Nephron progenitor cell (in vitro differentiated cells): ENCODE results near the gene SLC30A3.

ENCODE experiments used
- DNase-seq: peaks from one replicate; pipeline ENCODE4 v3.0.0; 2021
- H3K27ac Mint-ChIP-seq: 2 replicates; pipeline ENCODE4 v1.8.0; 2021; ENCODE audit warnings: mild to moderate bottlenecking, moderate library complexity, mixed read lengths
- H3K27me3 Mint-ChIP-seq: 2 replicates; pipeline ENCODE4 v1.8.0; 2021; ENCODE audit warnings: mild to moderate bottlenecking, low read depth, mixed read lengths; ENCODE audit not compliant: poor library complexity
- H3K36me3 Mint-ChIP-seq: 2 replicates; pipeline ENCODE4 v1.8.0; 2021; ENCODE audit warnings: low read depth, mixed read lengths
- H3K4me1 Mint-ChIP-seq: 2 replicates; pipeline ENCODE4 v1.8.0; 2021; ENCODE audit warnings: mixed read lengths
- H3K4me3 Mint-ChIP-seq: 2 replicates; pipeline ENCODE4 v1.8.0; 2021; ENCODE audit warnings: mild to moderate bottlenecking, moderate library complexity, mixed read lengths
- H3K9me3 Mint-ChIP-seq: 2 replicates; pipeline ENCODE4 v1.8.0; 2021; ENCODE audit warnings: mild to moderate bottlenecking, moderate library complexity, mixed read lengths
- CTCF ChIP-seq: fragments of 200-600 bp; sonication (generic); IDR thresholded peaks from 2 replicates; pipeline ENCODE4 v1.5.0; 2021; ENCODE audit warnings: antibody characterized with exemption

The SLC30A3 gene

GRCh38 chr2:27218614-27219013 lies 44.2 kb downstream of the SLC30A3 start:
- Mint-ChIP-seq H3K9me3 (no peaks in the 10 kb centered on the region), H3K4me1 (peaks cover 38% of the 10 kb centered on the region), H3K4me3 (peak overlapping the region; percentile 88), H3K27ac (no peak overlapping the region), H3K27me3 (peaks cover 5% of the 10 kb centered on the region), H3K36me3 (peaks cover 52% of the 10 kb centered on the region)
- TF ChIP-seq CTCF, result no peak
- DNase-seq, result no peak

GRCh38 chr2:27217173-27218121 lies 45.4 kb downstream of the SLC30A3 start, which contains the start of gene CAD:
CAD (plus strand) TSS chr2:27217369; CDS start chr2:27217552, 183 bp downstream.
- peak; percentile 92 for DNase-seq
- H3K4me1 Mint-ChIP-seq, result peaks cover 48% of the 10 kb centered on the region
- peak within 1 kb of the TSS; percentile 96 for H3K27ac Mint-ChIP-seq
- peaks cover 3% of the 10 kb centered on the region for H3K27me3 Mint-ChIP-seq
- peak within 1 kb of the TSS; percentile 88 for H3K4me3 Mint-ChIP-seq
- H3K36me3 Mint-ChIP-seq, result peaks cover 41% of the 10 kb centered on the region
- TF ChIP-seq CTCF, result no peak
- no peaks in the 10 kb centered on the region for H3K9me3 Mint-ChIP-seq

- TF ChIP-seq CTCF, result no peak
- Mint-ChIP-seq H3K27me3 (peaks cover 3% of the 10 kb centered on the region), H3K27ac (peak overlapping the region; percentile 19), H3K4me3 (peak overlapping the region; percentile 88), H3K36me3 (peaks cover 32% of the 10 kb centered on the region), H3K4me1 (peaks cover 48% of the 10 kb centered on the region), H3K9me3 (no peaks in the 10 kb centered on the region)
- DNase-seq, result no peak
Observed at GRCh38 chr2:27216416-27217137, 46.3 kb downstream of the SLC30A3 start.

- Mint-ChIP-seq H3K27me3 (peaks cover 3% of the 10 kb centered on the region), H3K4me1 (peaks cover 55% of the 10 kb centered on the region), H3K4me3 (no peak overlapping the region), H3K36me3 (peaks cover 19% of the 10 kb centered on the region), H3K9me3 (no peaks in the 10 kb centered on the region), H3K27ac (no peak overlapping the region)
- TF ChIP-seq CTCF, result no peak
- no peak for DNase-seq
Observed at GRCh38 chr2:27214941-27215340, 47.9 kb downstream of the SLC30A3 start.

- TF ChIP-seq CTCF, result no peak
Observed at GRCh38 chr2:27212626-27213471, 50.0 kb downstream of the SLC30A3 start.

More at GRCh38 chr2:27212626-27213471, 50.0 kb downstream of the SLC30A3 start:
- H3K4me3 Mint-ChIP-seq, result peak overlapping the region; percentile 99
- peaks cover 3% of the 10 kb centered on the region for H3K27me3 Mint-ChIP-seq
- peaks cover 62% of the 10 kb centered on the region for H3K4me1 Mint-ChIP-seq
- no peaks in the 10 kb centered on the region for H3K9me3 Mint-ChIP-seq
- peak overlapping the region; percentile 100 for H3K27ac Mint-ChIP-seq
- DNase-seq, result peak; percentile 19
- H3K36me3 Mint-ChIP-seq, result peaks cover 30% of the 10 kb centered on the region
